CD14-positive monocyte (primary cell): Measurements from ENCODE around the gene WDR64. TPM values are rescaled to one million over a fixed set of nuclear protein-coding genes. Genes with fewer than 3 reads are reported as not detected.

ENCODE experiments used
- DNase-seq, 3 donors: peaks; one replicate each; pipeline ENCODE4 v3.0.0-alpha.2; 2011 to 2022
- H2AFZ ChIP-seq: 2 replicates; pipeline ENCODE4 v1.6.0; 2012; ENCODE audit warnings: mild to moderate bottlenecking, low read depth, low read length, inconsistent platforms; ENCODE audit not compliant: insufficient read depth, poor library complexity, severe bottlenecking
- H3K27ac ChIP-seq, 2 donors: 1 replicate in 1 of 2; 2 replicates in 1 of 2; pipeline ENCODE4 v1.5.1; 2012 to 2013; ENCODE audit warnings: low read length in 2 of 2, control low read depth in 1 of 2, inconsistent platforms in 1 of 2, low read depth in 1 of 2, mild to moderate bottlenecking in 1 of 2
- H3K27me3 ChIP-seq, 2 donors: one replicate each; pipeline versions ENCODE4 v1.6.0 to v1.6.1; 2011 to 2013; ENCODE audit warnings: low read length in 2 of 2; ENCODE audit not compliant: control insufficient read depth in 2 of 2, insufficient read depth in 2 of 2
- H3K36me3 ChIP-seq, 2 donors: replicated peaks in 1 of 2; 1 replicate in 1 of 2; 2 replicates in 1 of 2; pipeline versions ENCODE4 v1.5.1 to v1.6.1; 2012 to 2013; ENCODE audit warnings: low read length in 2 of 2, control low read depth in 1 of 2, inconsistent platforms in 1 of 2, mild to moderate bottlenecking in 1 of 2; ENCODE audit not compliant: insufficient read depth in 2 of 2, control insufficient read depth in 1 of 2
- H3K4me1 ChIP-seq, 2 donors: 1 replicate in 1 of 2; 2 replicates in 1 of 2; pipeline versions ENCODE4 v1.5.1 to v1.6.1; 2012 to 2013; ENCODE audit warnings: low read length in 2 of 2, control low read depth in 1 of 2, inconsistent platforms in 1 of 2, mild to moderate bottlenecking in 1 of 2, moderate library complexity in 1 of 2; ENCODE audit not compliant: insufficient read depth in 2 of 2, control insufficient read depth in 1 of 2
- H3K4me2 ChIP-seq: replicated peaks from 2 replicates; pipeline ENCODE3; 2012; ENCODE audit warnings: low read length, moderate library complexity, mild to moderate bottlenecking; ENCODE audit not compliant: poor library complexity, severe bottlenecking; ENCODE audit errors: extremely low read depth
- H3K4me3 ChIP-seq, 3 experiments: fragments of 200-600 bp in 1 of 3; sonication (generic) in 1 of 3; replicated peaks in 1 of 3; 1 replicate in 2 of 3; 2 replicates in 1 of 3; pipeline ENCODE4 v1.5.1; 2011 to 2013; ENCODE audit warnings: low read length in 3 of 3, mild to moderate bottlenecking in 3 of 3, control low read depth in 2 of 3, low read depth in 2 of 3, inconsistent platforms in 1 of 3, moderate library complexity in 1 of 3
- H3K79me2 ChIP-seq: 2 replicates; pipeline ENCODE4 v1.6.0; 2012; ENCODE audit warnings: mild to moderate bottlenecking, control low read depth, inconsistent platforms, low read length, moderate library complexity; ENCODE audit not compliant: insufficient read depth
- H3K9ac ChIP-seq: 2 replicates; pipeline ENCODE4 v1.6.0; 2017; ENCODE audit warnings: low read length, mild to moderate bottlenecking; ENCODE audit not compliant: insufficient read depth, poor library complexity, severe bottlenecking
- H3K9me3 ChIP-seq, 2 donors: replicated peaks in 1 of 2; 1 replicate in 1 of 2; 2 replicates in 1 of 2; pipeline versions ENCODE4 v1.5.1 to v1.6.1; 2012 to 2013; ENCODE audit warnings: low read length in 2 of 2, control low read depth in 1 of 2; ENCODE audit not compliant: control insufficient read depth in 1 of 2, insufficient read depth in 1 of 2
- H4K20me1 ChIP-seq: 2 replicates; pipeline ENCODE4 v1.6.0; 2012; ENCODE audit warnings: mild to moderate bottlenecking, low read length, control low read depth, moderate library complexity; ENCODE audit not compliant: insufficient read depth
- H3K27ac Mint-ChIP-seq, 7 donors: one replicate each; pipeline ENCODE4 v1.8.0; 2020; ENCODE audit warnings: mild to moderate bottlenecking in 7 of 7, mixed read lengths in 7 of 7, moderate library complexity in 6 of 7, inconsistent platforms in 2 of 7
- H3K27me3 Mint-ChIP-seq, 3 donors: one replicate each; pipeline ENCODE4 v1.8.0; 2021 to 2022; ENCODE audit warnings: low read depth in 3 of 3, mild to moderate bottlenecking in 3 of 3, mixed read lengths in 3 of 3, moderate library complexity in 3 of 3, inconsistent platforms in 1 of 3
- H3K36me3 Mint-ChIP-seq, 2 donors: one replicate each; pipeline ENCODE4 v1.8.0; 2020; ENCODE audit warnings: mixed read lengths in 2 of 2, inconsistent platforms in 1 of 2, mild to moderate bottlenecking in 1 of 2
- H3K4me1 Mint-ChIP-seq: one replicate; pipeline ENCODE4 v1.8.0; 2020; ENCODE audit warnings: mild to moderate bottlenecking, mixed read lengths
- H3K4me3 Mint-ChIP-seq, 2 donors: one replicate each; pipeline ENCODE4 v1.8.0; 2020; ENCODE audit warnings: mild to moderate bottlenecking in 2 of 2, mixed read lengths in 2 of 2, moderate library complexity in 1 of 2
- H3K9me3 Mint-ChIP-seq, 7 donors: one replicate each; pipeline ENCODE4 v1.8.0; 2020 to 2022; ENCODE audit warnings: mixed read lengths in 7 of 7, mild to moderate bottlenecking in 6 of 7, moderate library complexity in 6 of 7, inconsistent platforms in 2 of 7
- CTCF ChIP-seq: fragments of 200-600 bp; IDR thresholded peaks from one replicate; pipeline ENCODE4 v1.8.0; 2022; ENCODE audit warnings: antibody characterized with exemption, mild to moderate bottlenecking
- WGBS: methylation state at CpG from one replicate; pipeline ENCODE4 v1.1.5; 2013; ENCODE audit warnings: missing lambda C conversion rate; ENCODE audit not compliant: insufficient coverage; 5-methylcytosine and 5-hydroxymethylcytosine counted together
- intact Hi-C, 2 donors: fragments of 100-400 bp; cut with micrococcal nuclease; formaldehyde crosslinking; loops; one replicate each; pipeline versions ENCODE4 v1.15.0 to v1.15.1; 2023
- polyA plus RNA-seq, 3 donors: library from polyadenylated mRNA; depleted of rRNA in 1 of 3; unstranded in 2 of 3; stranded (reverse) in 1 of 3; fragments of 300-500 nt in 2 of 3; fragments of >200 nt in 1 of 3; fragmentation: Illumina TruSeq in 2 of 3; gene quantifications; 1 replicate in 2 of 3; 2 replicates in 1 of 3; pipeline ENCODE4 v1.2.3, GENCODE V29; 2012 to 2021

WDR64 gene
- polyA plus RNA-seq, 3 donors = not detected

DNA sequence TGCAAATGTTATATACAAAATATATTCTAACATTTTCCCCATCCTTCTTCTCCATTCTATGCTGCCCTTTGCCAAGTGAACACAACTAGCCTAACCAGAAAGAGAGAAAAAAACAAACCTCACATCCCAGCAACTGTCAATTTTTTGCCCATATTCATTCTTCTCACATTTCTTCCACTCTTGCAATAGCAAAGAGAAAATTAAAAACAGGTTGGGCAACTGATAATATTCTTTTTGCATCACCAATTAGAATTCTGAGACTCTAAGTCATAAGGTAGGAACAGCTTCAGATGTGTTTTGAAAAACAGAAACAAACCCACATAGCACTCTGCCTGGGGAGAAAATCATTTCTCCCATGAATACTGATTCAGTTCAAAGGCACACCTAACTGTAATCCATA, 170.8 kb downstream of the WDR64 start:
- no peaks in the 10 kb centered on the region for H3K27me3 Mint-ChIP-seq

DNA sequence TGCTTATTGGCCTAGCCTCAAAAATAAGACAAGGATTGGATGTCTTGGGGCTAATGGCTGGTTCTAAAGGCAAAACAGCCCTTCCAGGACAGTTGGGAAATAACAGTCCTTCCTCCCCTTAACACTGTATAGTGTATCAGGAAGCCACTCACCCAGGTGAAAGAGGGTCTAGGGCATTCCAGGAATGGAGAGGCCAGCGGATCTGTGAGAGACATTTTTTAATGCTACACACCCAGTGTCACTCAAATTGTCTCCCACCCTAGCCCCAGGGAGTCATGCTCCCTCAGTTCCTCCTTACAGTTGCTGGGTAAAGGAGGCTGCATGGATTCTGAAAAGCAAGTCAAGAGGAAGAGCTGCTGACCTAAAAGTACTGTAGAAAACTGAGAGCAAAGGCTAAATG, 171.8 kb downstream of the WDR64 start:
- Histone ChIP-seq H3K9ac (no peak overlapping the region), H3K36me3 (no peaks in the 10 kb centered on the region), H3K4me2 (no peak overlapping the region), H2AFZ (peak overlapping the region; percentile 30), H3K4me1 (peaks cover 7 to 25% of the 10 kb centered on the region in 2 donors), H3K79me2 (no peaks in the 10 kb centered on the region), H3K9me3 (no peaks in the 10 kb centered on the region), H3K4me3 (no peak overlapping the region), H3K27me3 (no peaks in the 10 kb centered on the region), H4K20me1 (no peaks in the 10 kb centered on the region), H3K27ac (no peak overlapping the region)
- Mint-ChIP-seq H3K27me3 (no peaks in the 10 kb centered on the region), H3K4me1 (peaks cover 18% of the 10 kb centered on the region), H3K27ac (peak overlapping the region in 1 of 7 donors; percentile 26), H3K9me3 (peaks cover 0 to 2% (median 0%) of the 10 kb centered on the region in 7 donors), H3K4me3 (no peak overlapping the region), H3K36me3 (no peaks in the 10 kb centered on the region)
- TF ChIP-seq CTCF = no peak
- no peak for DNase-seq
- intact Hi-C loops = no loop called here
- WGBS = no CpG with 5 or more reads among the region's 1 CpG

More for the DNA sequence above, 170.8 kb downstream of the WDR64 start:
- Histone ChIP-seq H3K4me1 (peaks cover 16 to 33% of the 10 kb centered on the region in 2 donors), H3K27me3 (no peaks in the 10 kb centered on the region), H3K9ac (no peak overlapping the region), H3K79me2 (no peaks in the 10 kb centered on the region), H3K27ac (no peak overlapping the region), H3K36me3 (no peaks in the 10 kb centered on the region), H3K9me3 (no peaks in the 10 kb centered on the region), H2AFZ (no peak overlapping the region), H3K4me2 (no peak overlapping the region), H3K4me3 (no peak overlapping the region), H4K20me1 (no peaks in the 10 kb centered on the region)
- no peak overlapping the region for H3K4me3 Mint-ChIP-seq
- no peak overlapping the region for H3K27ac Mint-ChIP-seq
- peaks cover 23% of the 10 kb centered on the region for H3K4me1 Mint-ChIP-seq
- no peaks in the 10 kb centered on the region for H3K36me3 Mint-ChIP-seq
- DNase-seq = no peak
- TF ChIP-seq CTCF = no peak
- intact Hi-C loops = no loop called here
- peaks cover 0 to 2% (median 0%) of the 10 kb centered on the region in 7 donors for H3K9me3 Mint-ChIP-seq
